Tibial nerve (tissue), 4 donors: ENCODE measurements around the gene AFAP1L2.

ENCODE experiments used
- EP300 ChIP-seq, 2 donors: sonication (generic); formaldehyde crosslinking; IDR thresholded peaks; one replicate each; pipeline ENCODE4 v1.6.1; 2017; ENCODE audit warnings: antibody characterized with exemption in 2 of 2, mild to moderate bottlenecking in 1 of 2
- TF ChIP-seq, protein P1 (sequence below), 5 experiments: fragments of 200-600 bp in 3 of 5; fragments of 450-650 bp in 2 of 5; sonication (generic) in 3 of 5; IDR thresholded peaks; one replicate each; pipeline ENCODE4 v1.5.1; 2016 to 2019; ENCODE audit warnings: antibody characterized with exemption in 5 of 5, mild to moderate bottlenecking in 3 of 5, moderate library complexity in 2 of 5

DNA sequence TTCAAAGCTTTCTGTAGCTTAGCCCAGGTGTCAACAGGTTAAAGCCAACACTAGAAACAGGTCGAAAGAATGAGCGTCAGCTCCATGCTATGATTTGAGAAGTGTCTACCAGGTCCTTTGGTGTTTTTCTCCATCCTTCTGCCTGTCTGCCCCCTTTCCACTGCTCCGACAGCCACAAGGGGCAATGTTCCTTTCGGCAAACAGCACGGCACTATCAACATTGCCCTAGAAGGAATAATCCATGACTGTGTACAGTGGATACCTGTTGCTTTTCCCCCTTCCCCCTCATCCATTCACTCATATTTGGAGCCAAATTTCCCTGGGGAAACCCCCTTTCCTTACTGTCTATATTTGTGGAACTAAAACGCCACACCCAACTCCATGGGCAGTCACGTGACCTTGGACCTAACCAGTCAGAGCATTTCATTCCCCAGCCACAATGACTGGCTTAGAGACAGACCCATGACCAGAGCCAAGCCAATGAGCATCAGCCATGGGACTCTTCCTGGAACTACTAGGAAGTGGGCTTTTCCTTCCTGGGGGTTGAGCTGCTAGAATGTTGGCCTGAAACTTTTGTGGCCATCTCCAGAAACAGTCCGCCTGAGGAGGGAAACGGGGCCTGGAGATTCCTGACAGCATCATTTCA, 51.5 kb downstream of the AFAP1L2 start:
- TF ChIP-seq, protein P1, sequence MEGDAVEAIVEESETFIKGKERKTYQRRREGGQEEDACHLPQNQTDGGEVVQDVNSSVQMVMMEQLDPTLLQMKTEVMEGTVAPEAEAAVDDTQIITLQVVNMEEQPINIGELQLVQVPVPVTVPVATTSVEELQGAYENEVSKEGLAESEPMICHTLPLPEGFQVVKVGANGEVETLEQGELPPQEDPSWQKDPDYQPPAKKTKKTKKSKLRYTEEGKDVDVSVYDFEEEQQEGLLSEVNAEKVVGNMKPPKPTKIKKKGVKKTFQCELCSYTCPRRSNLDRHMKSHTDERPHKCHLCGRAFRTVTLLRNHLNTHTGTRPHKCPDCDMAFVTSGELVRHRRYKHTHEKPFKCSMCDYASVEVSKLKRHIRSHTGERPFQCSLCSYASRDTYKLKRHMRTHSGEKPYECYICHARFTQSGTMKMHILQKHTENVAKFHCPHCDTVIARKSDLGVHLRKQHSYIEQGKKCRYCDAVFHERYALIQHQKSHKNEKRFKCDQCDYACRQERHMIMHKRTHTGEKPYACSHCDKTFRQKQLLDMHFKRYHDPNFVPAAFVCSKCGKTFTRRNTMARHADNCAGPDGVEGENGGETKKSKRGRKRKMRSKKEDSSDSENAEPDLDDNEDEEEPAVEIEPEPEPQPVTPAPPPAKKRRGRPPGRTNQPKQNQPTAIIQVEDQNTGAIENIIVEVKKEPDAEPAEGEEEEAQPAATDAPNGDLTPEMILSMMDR (IDR thresholded peaks at IDR 0.05): no peak
- no peak for TF ChIP-seq EP300 (IDR thresholded peaks at IDR 0.05)
